WTC11 (cell line): ENCODE measurements around the gene SRP14. TPM values are rescaled to one million over a fixed set of nuclear protein-coding genes. Genes with fewer than 3 reads are reported as not detected.

Source experiments
- ATAC-seq: fragments of 200-7000 bp; cut with Tn5 transposase; 2 replicates; pipeline ENCODE4 v1.10.0; 2021; ENCODE audit warnings: mild to moderate bottlenecking, moderate library complexity
- CTCF ChIA-PET: fragments of 300-600 bp; sonication (Branson Sonifier 250); formaldehyde crosslinking; loops from one replicate; lab custom pipeline; 2021; ENCODE audit warnings: antibody characterized with exemption; lab: Charles Lee
- POLR2A ChIA-PET: fragments of 350-600 bp; sonication (Branson Sonifier 250); formaldehyde crosslinking; loops from one replicate; lab custom pipeline; 2021; ENCODE audit warnings: antibody characterized with exemption; lab: Charles Lee
- DNase-seq: peaks from one replicate; pipeline ENCODE4 v3.0.0; 2021; ENCODE audit warnings: low spot score
- H3K27ac Mint-ChIP-seq: 2 replicates; pipeline ENCODE4 v1.8.0; 2021; ENCODE audit warnings: mixed read lengths
- H3K27me3 Mint-ChIP-seq: 2 replicates; pipeline ENCODE4 v1.8.0; 2021; ENCODE audit warnings: low read depth, mild to moderate bottlenecking, moderate library complexity, mixed read lengths
- H3K36me3 Mint-ChIP-seq: 2 replicates; pipeline ENCODE4 v1.8.0; 2021; ENCODE audit warnings: mixed read lengths
- H3K4me1 Mint-ChIP-seq: 2 replicates; pipeline ENCODE4 v1.8.0; 2022; ENCODE audit warnings: mixed read lengths
- H3K4me3 Mint-ChIP-seq: 2 replicates; pipeline ENCODE4 v1.8.0; 2021; ENCODE audit warnings: mild to moderate bottlenecking, moderate library complexity, mixed read lengths
- H3K9me3 Mint-ChIP-seq: 2 replicates; pipeline ENCODE4 v1.8.0; 2021; ENCODE audit warnings: mixed read lengths
- CTCF ChIP-seq: fragments of 200-600 bp; IDR thresholded peaks from 2 replicates; pipeline ENCODE4 v1.8.0; 2022; ENCODE audit warnings: antibody characterized with exemption
- FOXJ3 ChIP-seq: sonication (generic); formaldehyde crosslinking; IDR thresholded peaks from 2 replicates; pipeline ENCODE4 v1.9.0; 2021; ENCODE audit warnings: missing genetic modification reagents, mild to moderate bottlenecking, borderline replicate concordance
- FOXK1 ChIP-seq: sonication (generic); formaldehyde crosslinking; IDR thresholded peaks from 2 replicates; pipeline ENCODE4 v1.8.0; 2022; ENCODE audit warnings: mild to moderate bottlenecking, moderate library complexity, missing genetic modification reagents
- FOXP1 ChIP-seq: sonication (generic); formaldehyde crosslinking; IDR thresholded peaks from 2 replicates; pipeline ENCODE4 v1.8.0; 2022; ENCODE audit warnings: missing genetic modification reagents, mild to moderate bottlenecking, moderate library complexity, borderline replicate concordance
- IRF1 ChIP-seq: sonication (generic); formaldehyde crosslinking; IDR thresholded peaks from 2 replicates; pipeline ENCODE4 v1.8.0; 2023; ENCODE audit warnings: missing genetic modification reagents
- JAZF1 ChIP-seq: fragments of 250-450 bp; sonication (Bioruptor Pico); IDR thresholded peaks from 2 replicates; pipeline ENCODE4 v1.9.0; 2021; ENCODE audit warnings: moderate library complexity, mild to moderate bottlenecking, inconsistent platforms
- MXD4 ChIP-seq: fragments of 250-450 bp; sonication (Bioruptor Pico); IDR thresholded peaks from 2 replicates; pipeline ENCODE4 v1.8.0; 2021; ENCODE audit warnings: mild to moderate bottlenecking, moderate library complexity, borderline replicate concordance
- PREB ChIP-seq: sonication (generic); formaldehyde crosslinking; IDR thresholded peaks from 2 replicates; pipeline ENCODE4 v1.8.1; 2022; ENCODE audit warnings: mild to moderate bottlenecking, missing genetic modification reagents, moderate library complexity, borderline replicate concordance
- RELA ChIP-seq: sonication (generic); formaldehyde crosslinking; IDR thresholded peaks from 2 replicates; pipeline ENCODE4 v1.8.1; 2022; ENCODE audit warnings: missing genetic modification reagents, mild to moderate bottlenecking, borderline replicate concordance
- TCF7 ChIP-seq: sonication (generic); formaldehyde crosslinking; IDR thresholded peaks from 2 replicates; pipeline ENCODE4 v1.8.0; 2022; ENCODE audit warnings: mild to moderate bottlenecking, low read depth, missing genetic modification reagents, moderate library complexity
- total RNA-seq: library from RNA; stranded (reverse); gene quantifications from 3 replicates; pipeline ENCODE4 v1.2.3, GENCODE V29; 2021
- TF ChIP-seq, protein P1 (sequence below): sonication (generic); formaldehyde crosslinking; IDR thresholded peaks from 2 replicates; pipeline ENCODE4 v1.8.1; 2023; ENCODE audit warnings: mild to moderate bottlenecking, missing genetic modification reagents, moderate library complexity
- TF ChIP-seq, protein P2 (sequence below): sonication (generic); formaldehyde crosslinking; IDR thresholded peaks from 2 replicates; pipeline ENCODE4 v1.8.0; 2023; ENCODE audit warnings: missing genetic modification reagents, mild to moderate bottlenecking, borderline replicate concordance
- TF ChIP-seq, protein P3 (sequence below): sonication (generic); formaldehyde crosslinking; IDR thresholded peaks from 2 replicates; pipeline ENCODE4 v1.8.1; 2022; ENCODE audit warnings: low read depth, missing genetic modification reagents, borderline replicate concordance
- TF ChIP-seq, protein P4 (sequence below): sonication (generic); formaldehyde crosslinking; IDR thresholded peaks from 2 replicates; pipeline ENCODE4 v1.8.1; 2022; ENCODE audit warnings: low read depth, mild to moderate bottlenecking, moderate library complexity, missing genetic modification reagents, borderline replicate concordance

Gene SRP14
- total RNA-seq, 1 experiment from 2014 or later = 190 TPM

- ATAC-seq = peak; percentile 91
- ChIA-PET CTCF (interaction anchor here (0.5 to 1.6 kb wide), 13 partner anchors 10 to 293 kb away, joined by 3 to 5 read pairs (median 3); no protein-coding TSS in a partner anchor), POLR2A (no interaction called here)
- no peaks in the 10 kb centered on the region for H3K27me3 Mint-ChIP-seq
- no peak overlapping the region for H3K4me3 Mint-ChIP-seq
- no peaks in the 10 kb centered on the region for H3K9me3 Mint-ChIP-seq
- H3K27ac Mint-ChIP-seq = peak overlapping the region; percentile 16
- H3K36me3 Mint-ChIP-seq = peaks cover 66% of the 10 kb centered on the region
- TF ChIP-seq MXD4 (no peak), CTCF (peak; percentile 49)
- DNase-seq = peak; percentile 68
- H3K4me1 Mint-ChIP-seq = no peaks in the 10 kb centered on the region
Observed at GRCh38 chr15:40029979-40030893, 8.7 kb downstream of the SRP14 start.

GRCh38 chr15:40028853-40029252 lies 10.1 kb downstream of the SRP14 start:
- DNase-seq = no peak
- H3K27me3 Mint-ChIP-seq = no peaks in the 10 kb centered on the region
- H3K4me3 Mint-ChIP-seq = no peak overlapping the region
- POLR2A ChIA-PET = no interaction called here
- 0 out of 2 replicates have a peak overlapping the region, but pooled peaks have one; percentile 23 for H3K27ac Mint-ChIP-seq
- H3K4me1 Mint-ChIP-seq = no peaks in the 10 kb centered on the region
- peaks cover 66% of the 10 kb centered on the region for H3K36me3 Mint-ChIP-seq
- no peak for ATAC-seq
- CTCF ChIA-PET = no interaction called here
- TF ChIP-seq FOXK1 = no peak
- TF ChIP-seq, protein P1, sequence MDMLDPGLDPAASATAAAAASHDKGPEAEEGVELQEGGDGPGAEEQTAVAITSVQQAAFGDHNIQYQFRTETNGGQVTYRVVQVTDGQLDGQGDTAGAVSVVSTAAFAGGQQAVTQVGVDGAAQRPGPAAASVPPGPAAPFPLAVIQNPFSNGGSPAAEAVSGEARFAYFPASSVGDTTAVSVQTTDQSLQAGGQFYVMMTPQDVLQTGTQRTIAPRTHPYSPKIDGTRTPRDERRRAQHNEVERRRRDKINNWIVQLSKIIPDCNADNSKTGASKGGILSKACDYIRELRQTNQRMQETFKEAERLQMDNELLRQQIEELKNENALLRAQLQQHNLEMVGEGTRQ (CRISPR knock-in tag) = no peak
- TF ChIP-seq IRF1 (CRISPR knock-in tag) = no peak
- no peak for TF ChIP-seq TCF7 (CRISPR knock-in tag)
- TF ChIP-seq PREB (CRISPR knock-in tag) = no peak
- no peak for TF ChIP-seq JAZF1 (CRISPR knock-in tag)
- TF ChIP-seq, protein P2, sequence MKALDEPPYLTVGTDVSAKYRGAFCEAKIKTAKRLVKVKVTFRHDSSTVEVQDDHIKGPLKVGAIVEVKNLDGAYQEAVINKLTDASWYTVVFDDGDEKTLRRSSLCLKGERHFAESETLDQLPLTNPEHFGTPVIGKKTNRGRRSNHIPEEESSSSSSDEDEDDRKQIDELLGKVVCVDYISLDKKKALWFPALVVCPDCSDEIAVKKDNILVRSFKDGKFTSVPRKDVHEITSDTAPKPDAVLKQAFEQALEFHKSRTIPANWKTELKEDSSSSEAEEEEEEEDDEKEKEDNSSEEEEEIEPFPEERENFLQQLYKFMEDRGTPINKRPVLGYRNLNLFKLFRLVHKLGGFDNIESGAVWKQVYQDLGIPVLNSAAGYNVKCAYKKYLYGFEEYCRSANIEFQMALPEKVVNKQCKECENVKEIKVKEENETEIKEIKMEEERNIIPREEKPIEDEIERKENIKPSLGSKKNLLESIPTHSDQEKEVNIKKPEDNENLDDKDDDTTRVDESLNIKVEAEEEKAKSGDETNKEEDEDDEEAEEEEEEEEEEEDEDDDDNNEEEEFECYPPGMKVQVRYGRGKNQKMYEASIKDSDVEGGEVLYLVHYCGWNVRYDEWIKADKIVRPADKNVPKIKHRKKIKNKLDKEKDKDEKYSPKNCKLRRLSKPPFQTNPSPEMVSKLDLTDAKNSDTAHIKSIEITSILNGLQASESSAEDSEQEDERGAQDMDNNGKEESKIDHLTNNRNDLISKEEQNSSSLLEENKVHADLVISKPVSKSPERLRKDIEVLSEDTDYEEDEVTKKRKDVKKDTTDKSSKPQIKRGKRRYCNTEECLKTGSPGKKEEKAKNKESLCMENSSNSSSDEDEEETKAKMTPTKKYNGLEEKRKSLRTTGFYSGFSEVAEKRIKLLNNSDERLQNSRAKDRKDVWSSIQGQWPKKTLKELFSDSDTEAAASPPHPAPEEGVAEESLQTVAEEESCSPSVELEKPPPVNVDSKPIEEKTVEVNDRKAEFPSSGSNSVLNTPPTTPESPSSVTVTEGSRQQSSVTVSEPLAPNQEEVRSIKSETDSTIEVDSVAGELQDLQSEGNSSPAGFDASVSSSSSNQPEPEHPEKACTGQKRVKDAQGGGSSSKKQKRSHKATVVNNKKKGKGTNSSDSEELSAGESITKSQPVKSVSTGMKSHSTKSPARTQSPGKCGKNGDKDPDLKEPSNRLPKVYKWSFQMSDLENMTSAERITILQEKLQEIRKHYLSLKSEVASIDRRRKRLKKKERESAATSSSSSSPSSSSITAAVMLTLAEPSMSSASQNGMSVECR (CRISPR knock-in tag) = no peak
- no peak for TF ChIP-seq RELA (CRISPR knock-in tag)
- TF ChIP-seq, protein P3, sequence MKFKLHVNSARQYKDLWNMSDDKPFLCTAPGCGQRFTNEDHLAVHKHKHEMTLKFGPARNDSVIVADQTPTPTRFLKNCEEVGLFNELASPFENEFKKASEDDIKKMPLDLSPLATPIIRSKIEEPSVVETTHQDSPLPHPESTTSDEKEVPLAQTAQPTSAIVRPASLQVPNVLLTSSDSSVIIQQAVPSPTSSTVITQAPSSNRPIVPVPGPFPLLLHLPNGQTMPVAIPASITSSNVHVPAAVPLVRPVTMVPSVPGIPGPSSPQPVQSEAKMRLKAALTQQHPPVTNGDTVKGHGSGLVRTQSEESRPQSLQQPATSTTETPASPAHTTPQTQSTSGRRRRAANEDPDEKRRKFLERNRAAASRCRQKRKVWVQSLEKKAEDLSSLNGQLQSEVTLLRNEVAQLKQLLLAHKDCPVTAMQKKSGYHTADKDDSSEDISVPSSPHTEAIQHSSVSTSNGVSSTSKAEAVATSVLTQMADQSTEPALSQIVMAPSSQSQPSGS (CRISPR knock-in tag) = no peak
- no peak for TF ChIP-seq FOXJ3 (CRISPR knock-in tag)
- TF ChIP-seq, protein P4, sequence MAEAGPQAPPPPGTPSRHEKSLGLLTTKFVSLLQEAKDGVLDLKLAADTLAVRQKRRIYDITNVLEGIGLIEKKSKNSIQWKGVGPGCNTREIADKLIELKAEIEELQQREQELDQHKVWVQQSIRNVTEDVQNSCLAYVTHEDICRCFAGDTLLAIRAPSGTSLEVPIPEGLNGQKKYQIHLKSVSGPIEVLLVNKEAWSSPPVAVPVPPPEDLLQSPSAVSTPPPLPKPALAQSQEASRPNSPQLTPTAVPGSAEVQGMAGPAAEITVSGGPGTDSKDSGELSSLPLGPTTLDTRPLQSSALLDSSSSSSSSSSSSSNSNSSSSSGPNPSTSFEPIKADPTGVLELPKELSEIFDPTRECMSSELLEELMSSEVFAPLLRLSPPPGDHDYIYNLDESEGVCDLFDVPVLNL (CRISPR knock-in tag) = no peak
- no peak for TF ChIP-seq FOXP1 (CRISPR knock-in tag)
- H3K9me3 Mint-ChIP-seq = no peaks in the 10 kb centered on the region
